HG03460 (cell line): ENCODE measurements around the gene PROC.
A peak's percentile ranks its signal among the peaks of the same experiment; 100 is the strongest.

ENCODE experiments used
- ATAC-seq: cut with Tn5 transposase; IDR thresholded peaks from one replicate; pipeline ENCODE4 v1.9.1; 2021; ENCODE audit not compliant: unreplicated experiment

PROC gene

DNA sequence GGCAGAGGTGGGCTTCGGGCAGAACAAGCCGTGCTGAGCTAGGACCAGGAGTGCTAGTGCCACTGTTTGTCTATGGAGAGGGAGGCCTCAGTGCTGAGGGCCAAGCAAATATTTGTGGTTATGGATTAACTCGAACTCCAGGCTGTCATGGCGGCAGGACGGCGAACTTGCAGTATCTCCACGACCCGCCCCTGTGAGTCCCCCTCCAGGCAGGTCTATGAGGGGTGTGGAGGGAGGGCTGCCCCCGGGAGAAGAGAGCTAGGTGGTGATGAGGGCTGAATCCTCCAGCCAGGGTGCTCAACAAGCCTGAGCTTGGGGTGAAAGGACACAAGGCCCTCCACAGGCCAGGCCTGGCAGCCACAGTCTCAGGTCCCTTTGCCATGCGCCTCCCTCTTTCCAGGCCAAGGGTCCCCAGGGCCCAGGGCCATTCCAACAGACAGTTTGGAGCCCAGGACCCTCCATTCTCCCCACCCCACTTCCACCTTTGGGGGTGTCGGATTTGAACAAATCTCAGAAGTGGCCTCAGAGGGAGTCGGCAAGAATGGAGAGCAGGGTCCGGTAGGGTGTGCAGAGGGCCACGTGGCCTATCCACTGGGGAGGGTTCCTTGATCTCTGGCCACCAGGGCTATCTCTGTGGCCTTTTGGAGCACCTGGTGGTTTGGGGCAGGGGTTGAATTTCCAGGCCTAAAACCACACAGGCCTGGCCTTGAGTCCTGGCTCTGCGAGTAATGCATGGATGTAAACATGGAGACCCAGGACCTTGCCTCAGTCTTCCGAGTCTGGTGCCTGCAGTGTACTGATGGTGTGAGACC is at the start of gene PROC:
Gene PROC, plus strand, starts transcription at position 128 of the 812 bp plus-strand sequence. CDS start 1,516 bp downstream, outside the sequence.
- ATAC-seq = no peak

DNA sequence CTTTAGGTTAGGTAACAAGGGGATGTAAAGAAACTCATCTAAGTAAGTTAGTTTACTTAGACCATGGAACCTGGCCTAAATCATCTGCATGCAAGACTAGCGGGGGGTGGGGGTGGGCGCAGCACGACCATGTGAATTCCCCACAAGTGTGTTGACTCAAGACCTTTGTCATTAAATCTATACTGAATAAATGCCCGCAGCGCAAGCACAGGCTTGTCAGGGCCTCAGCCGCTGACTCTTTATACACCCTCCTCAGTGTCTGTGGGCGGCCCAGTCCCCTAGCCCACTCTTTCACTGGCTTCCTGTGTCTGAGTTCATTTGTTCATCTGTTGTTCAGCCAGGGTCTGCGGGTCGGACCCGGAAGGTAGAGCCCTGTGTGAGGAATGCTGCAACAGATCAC is 48.2 kb upstream of the PROC start:
- ATAC-seq = no peak

- no peak for ATAC-seq
Observed at GRCh38 chr2:127371037-127371436, 47.2 kb upstream of the PROC start.

- no peak for ATAC-seq
Observed at GRCh38 chr2:127373362-127374083, 44.7 kb upstream of the PROC start.

DNA sequence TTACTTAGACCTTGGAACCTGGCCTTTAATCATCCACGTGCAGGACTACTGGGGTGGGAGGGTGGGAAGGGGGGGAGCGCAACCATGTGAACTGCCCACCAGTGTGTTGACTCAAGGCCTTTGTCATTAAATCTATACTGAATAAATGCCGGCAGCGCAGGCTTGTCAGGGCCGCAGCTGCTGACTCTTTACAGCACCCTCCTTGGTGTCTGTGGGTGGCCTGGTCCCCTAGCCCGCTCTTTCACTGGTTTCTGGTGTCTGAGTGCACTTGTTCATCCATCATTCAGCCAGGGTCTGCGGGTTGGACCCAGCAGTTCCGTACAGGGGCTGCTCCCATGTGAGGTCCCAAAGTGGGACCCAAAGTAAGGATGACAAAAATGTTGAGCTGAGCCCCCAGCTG is 42.0 kb upstream of the PROC start:
- no peak for ATAC-seq

GRCh38 chr2:127377262-127377661 is 41.0 kb upstream of the PROC start:
- no peak for ATAC-seq

DNA sequence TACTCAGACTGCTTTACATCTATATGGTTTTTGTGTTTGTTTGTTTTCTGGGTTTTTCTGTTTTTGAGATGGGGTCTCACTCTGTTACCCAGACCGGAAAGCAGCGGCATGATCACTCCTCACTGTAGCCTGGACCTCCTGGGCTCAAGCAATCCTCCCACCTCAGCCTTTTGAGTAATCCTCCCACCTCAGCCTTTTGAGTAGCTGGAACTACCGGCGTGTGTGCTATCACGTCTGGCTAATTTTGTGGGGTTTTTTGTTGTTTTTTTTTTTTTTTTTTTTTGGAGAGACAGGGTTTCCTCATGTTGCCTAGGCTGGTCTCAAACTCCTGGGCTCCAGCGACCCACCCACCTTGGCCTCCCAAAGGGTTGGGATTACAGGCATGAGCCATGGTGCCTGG is 39.5 kb upstream of the PROC start:
- no peak for ATAC-seq

- ATAC-seq = peak; percentile 79
Observed at GRCh38 chr2:127379712-127380355, 38.4 kb upstream of the PROC start.

DNA sequence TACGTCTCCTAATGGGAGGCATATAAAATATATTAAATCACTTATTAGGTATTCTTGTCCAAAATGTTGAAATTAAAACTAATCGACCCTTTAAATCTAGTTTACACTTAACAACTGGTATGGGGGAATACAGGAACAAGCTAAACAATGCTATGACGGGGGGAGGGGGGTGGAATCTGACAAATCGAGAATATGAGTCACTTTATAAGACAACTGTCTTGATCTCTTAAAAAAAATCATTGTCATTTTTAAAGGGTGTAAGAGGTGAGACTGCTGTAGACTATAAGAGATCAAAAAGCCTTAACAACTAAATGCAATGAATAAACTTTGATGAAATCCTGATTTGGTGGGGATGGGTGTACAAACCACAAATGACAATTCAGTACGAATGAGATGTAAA is 36.5 kb upstream of the PROC start:
- no peak for ATAC-seq

- no peak for ATAC-seq
Observed at GRCh38 chr2:127382831-127383230, 35.4 kb upstream of the PROC start.

- ATAC-seq = no peak
Observed at GRCh38 chr2:127384529-127384928, 33.7 kb upstream of the PROC start.

DNA sequence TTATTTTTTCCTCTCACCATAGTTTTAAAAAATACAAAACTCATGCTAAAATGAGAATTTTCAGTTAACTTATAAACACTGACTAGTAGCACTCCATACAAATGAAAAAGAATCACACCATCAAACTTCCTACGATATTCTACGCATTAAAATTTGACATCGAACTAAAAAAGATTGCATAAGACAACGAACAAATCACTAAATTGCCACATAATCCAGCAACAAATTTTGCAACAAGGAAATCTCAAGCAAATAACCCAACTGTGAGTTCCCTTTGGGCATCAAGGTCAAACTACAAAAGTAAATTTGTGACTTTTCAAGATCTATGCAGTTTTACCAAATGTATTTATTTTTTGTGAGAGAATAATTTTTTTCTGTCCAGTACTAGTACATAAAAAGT is 32.0 kb upstream of the PROC start:
- no peak for ATAC-seq

GRCh38 chr2:127386764-127387654 is 31.2 kb upstream of the PROC start:
- ATAC-seq = peak; percentile 62

DNA sequence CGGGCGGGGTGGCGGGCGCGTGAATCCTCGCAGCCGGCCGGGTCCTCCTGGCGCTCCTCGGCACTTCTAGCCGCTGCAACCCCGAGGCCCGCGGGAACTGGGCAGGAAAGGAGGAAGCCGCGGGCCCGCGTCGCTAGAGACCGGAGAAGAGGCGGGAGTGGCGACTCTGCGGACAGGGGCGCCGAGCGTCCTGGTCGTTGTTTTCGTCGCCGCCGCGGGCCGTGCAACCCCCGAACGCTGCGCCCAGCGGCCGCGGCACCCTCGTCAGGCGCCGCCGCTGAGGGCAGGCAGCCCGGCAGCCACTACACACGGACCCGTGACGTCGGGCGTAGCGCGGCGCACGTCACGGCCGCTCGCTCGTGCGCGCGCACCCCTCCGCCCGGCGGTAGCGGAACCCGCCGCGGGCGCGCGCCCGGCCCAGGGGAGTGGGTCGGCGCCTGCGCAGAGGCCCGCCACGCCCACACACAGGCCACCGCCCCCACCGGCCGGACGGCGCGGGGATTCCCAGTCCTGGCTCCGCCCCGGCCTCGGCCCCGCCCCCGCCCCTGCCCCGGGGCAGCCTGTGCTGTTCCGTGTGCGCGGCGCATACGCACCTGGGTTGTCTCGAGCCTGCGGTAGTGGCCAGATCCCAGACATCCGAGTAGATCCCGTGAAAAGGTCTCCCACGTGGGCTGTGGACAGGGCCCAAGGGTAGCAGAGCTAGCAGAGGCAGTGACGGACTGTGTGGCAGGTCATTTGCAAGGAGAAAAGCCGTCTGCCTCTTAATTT is 30.4 kb upstream of the PROC start, which contains the start of gene MAP3K2:
Gene MAP3K2, minus strand, starts transcription at position 321 of the 768 bp plus-strand sequence. CDS start 44,846 bp downstream, outside the sequence.
- peak; percentile 69 for ATAC-seq

- ATAC-seq = peak; percentile 0
Observed at GRCh38 chr2:127388423-127389164, 29.6 kb upstream of the PROC start.

DNA sequence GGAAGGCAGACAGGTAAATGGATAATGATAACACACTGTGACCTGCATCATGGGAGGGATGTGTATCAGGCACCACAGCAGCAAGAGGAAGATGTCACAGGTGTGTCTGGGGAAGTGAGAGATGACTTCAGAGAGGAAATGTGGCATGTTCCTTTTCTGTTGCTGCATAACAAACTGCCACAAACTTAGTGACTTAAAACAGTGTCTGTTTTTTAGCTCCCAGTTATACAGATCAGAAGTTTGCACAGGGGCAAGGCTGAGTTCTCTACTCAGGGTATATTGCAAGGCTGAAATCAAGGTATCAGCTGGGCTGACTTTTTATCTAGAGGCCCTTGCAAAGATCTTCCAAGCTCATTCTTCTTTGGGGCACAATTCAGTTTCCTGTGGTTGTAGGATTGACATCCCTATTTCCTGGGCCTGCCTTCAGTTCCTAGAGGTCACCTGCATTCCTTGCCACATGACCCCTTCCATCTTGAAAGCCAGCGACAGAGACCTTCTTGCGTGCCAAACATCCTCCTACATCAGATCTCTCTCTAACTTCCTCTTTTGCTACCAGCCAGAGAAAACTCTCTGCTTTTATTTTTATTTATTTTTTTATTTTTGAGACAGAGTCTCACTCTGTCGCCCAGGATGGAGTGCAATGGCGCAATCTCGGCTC is 28.3 kb upstream of the PROC start:
- peak; percentile 19 for ATAC-seq

DNA sequence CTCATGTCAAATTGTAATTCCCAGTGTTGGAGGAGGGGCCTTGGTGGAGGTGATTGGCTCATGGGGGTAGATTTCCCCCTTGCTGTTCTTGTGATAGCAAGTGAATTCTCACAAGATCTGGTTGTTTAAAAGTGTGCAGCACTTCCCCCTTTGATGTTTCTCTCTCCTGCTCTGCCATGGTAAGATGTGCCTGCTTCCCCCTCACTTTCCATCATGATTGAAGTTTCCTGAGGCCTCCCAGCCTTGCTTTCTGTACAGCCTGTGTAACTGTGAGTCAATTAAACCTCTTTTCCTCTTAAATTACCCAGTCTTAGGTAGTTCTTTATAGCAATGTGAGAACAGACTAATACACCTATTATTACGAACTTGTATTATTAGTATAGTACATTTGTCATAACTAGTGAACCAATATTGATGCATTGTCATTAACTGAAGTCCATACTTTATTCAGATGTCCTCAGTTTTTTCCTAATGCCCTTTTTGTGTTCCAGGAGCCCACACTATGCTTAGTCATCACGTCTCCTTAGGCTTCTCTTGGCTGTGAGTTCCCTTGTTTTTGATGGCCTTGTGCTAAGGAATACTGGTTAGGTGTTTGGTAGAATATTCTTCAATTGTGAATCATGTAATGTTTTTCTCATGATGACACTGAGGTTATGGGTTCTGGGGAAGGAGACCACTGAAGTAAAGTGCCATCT is 25.9 kb upstream of the PROC start:
- no peak for ATAC-seq
